ENCODE data around the gene EFCAB7.

- no peak for TF ChIP-seq POLR2A (IDR thresholded peaks at IDR 0.05)
- TF ChIP-seq CTCF (IDR thresholded peaks at IDR 0.05): no peak
Measured at GRCh38 chr1:63620671-63621070, 97.3 kb downstream of the EFCAB7 start.

Measured in gastroesophageal sphincter (tissue), 3 donors.